Gastroesophageal sphincter (tissue), 3 donors: ENCODE measurements around the gene ZNF101.

ENCODE experiments used
- CTCF ChIP-seq, 4 experiments: fragments of 200-600 bp in 2 of 4; fragments of 450-650 bp in 2 of 4; sonication (generic) in 1 of 4; IDR thresholded peaks; one replicate each; pipeline ENCODE4 v1.5.1; 2017 to 2019; ENCODE audit warnings: antibody characterized with exemption in 4 of 4, mild to moderate bottlenecking in 2 of 4, moderate library complexity in 2 of 4
- EP300 ChIP-seq: sonication (generic); formaldehyde crosslinking; IDR thresholded peaks from one replicate; pipeline ENCODE4 v1.6.1; 2017; ENCODE audit warnings: antibody characterized with exemption, mild to moderate bottlenecking
- POLR2A ChIP-seq, 2 donors: fragments of 450-650 bp; IDR thresholded peaks; one replicate each; pipeline ENCODE4 v1.6.1; 2017; ENCODE audit warnings: antibody characterized with exemption in 2 of 2, mild to moderate bottlenecking in 2 of 2, moderate library complexity in 1 of 2
- POLR2AphosphoS5 ChIP-seq: sonication (generic); formaldehyde crosslinking; IDR thresholded peaks from one replicate; pipeline ENCODE4 v1.6.1; 2017; ENCODE audit warnings: antibody characterized with exemption

DNA sequence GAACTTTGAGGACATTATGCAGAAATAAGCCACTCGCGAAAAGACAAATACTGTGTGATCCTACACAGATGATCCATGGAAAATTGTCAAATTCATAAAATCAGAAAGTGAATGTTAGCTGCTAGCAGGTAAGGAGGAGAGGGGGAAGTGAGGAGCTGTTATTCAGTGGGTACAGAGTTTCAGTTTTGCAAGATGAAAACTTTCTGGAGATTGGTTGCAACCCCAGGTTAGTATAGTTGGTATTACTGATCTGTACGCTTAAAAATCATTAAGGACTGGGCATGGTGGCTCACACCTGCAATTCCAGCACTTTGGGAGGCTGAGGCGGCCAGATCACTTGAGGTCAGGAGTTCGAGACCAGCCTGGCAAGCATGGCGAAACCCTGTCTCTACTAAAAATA lies 17.9 kb downstream of the ZNF101 start:
- TF ChIP-seq CTCF (IDR thresholded peaks at IDR 0.05) (no peak), EP300 (no peak), POLR2A (IDR thresholded peaks at IDR 0.05) (no peak), POLR2AphosphoS5 (no peak)
